GM18870 (cell line): ENCODE results near the gene DSP.

ENCODE experiments used
- ATAC-seq: cut with Tn5 transposase; IDR thresholded peaks from one replicate; pipeline ENCODE4 v1.9.1; 2021; ENCODE audit warnings: moderate library complexity; ENCODE audit not compliant: unreplicated experiment

DSP gene

DNA sequence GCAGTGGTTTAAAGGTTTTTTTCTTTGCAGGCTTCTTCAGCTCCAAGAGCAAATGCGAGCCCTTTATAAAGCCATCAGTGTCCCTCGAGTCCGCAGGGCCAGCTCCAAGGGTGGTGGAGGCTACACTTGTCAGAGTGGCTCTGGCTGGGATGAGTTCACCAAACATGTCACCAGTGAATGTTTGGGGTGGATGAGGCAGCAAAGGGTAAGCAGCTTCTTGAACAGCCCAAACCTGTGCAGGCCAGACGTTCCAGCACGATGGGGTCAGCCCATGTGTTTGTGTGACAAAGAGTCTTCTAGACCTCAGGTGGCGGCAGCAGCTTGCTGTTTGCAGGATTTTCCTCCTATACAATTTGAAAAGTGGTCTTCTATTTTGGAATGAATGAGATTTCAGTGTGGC lies 17.7 kb downstream of the DSP start:
- ATAC-seq, result no peak

DNA sequence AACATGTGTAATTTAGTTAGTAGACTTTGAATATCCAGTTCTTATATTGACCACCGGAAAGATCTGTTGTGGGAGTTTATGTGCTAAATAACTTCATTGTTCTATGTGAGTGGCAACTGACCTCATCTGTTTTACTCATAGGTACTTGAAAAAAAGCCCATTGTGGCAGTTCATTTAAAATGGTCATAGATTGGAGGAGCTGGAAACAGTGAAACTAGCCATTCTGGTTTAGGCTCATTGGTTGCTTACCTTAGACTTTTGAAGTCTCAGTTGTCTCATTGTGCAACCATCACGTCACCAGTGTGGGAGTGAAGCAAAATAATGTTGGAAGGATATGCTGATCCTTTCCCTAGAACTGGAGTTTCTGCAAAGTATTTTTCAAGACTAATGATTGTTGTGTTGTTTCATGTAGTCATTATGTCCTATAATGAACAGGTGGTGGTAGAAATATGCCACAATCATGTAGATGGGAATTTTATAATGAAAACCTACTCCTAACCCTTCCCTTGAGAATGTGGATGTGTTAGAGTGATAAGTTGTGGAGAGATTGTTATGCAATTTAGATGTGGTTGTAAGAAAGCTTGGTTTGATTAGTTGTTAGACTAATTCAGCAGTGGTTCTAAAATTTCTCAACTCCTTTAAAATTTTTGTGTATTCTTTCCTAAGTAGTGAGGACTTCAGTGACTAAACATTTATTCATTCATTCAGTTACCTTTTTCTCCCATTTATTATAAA lies 18.3 kb downstream of the DSP start:
- no peak for ATAC-seq

DNA sequence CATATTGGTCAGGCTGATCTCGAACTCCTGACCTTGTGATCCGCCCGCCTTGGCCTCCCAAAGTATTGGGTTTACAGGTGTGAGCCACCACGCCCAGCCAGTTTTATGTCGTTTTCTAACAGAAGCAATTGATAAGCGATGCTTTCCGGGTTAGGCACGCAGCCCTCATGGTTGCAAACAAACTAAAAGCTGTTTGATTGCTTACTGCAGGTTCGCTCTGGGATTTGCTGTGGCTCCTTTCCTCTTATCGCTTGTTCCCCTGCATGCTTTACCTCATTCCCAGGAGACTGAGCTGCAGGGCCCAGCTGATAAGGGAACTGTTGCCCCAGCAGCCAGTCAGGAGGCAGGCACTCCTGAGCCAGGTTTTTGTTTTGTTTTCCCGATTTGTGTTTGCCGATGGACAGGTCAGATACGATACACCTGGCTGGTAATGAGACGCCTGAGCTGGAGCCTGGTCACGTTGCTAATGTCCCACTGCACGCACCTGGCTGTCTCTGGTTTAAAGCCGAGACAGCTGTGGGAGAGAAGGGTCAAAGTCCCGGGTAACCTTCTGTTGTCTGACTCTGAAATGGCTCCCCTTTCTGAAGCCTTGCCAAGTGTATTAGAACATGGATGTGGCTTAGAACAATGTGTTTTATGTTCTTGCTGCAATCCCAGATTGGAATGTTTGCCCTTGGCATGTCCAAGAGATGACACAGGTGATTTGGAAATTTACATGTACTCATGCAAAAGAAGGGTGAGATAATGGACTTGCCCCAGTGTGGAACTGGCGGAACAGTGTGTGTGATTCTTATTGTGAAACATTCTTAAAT lies 19.9 kb downstream of the DSP start:
- ATAC-seq, result no peak

DNA sequence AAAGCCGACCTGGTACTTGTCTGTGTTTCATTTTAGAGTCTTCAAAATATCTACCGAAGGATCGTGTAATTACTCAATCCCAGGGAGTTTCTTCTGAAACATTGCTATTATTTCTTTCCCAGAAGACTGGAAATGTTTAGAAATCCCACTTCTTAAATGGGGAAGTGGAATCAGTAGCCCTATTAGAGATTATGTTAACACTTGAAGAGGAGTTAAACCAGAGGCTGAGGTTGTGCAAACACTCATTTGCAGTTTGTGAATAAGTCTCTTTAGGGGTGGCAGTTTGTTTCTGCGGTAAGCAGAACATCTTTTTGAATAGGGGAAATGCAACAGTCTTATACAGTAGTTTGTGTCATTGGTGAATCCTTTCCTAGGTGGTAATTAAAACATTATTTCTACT lies 21.3 kb downstream of the DSP start:
- ATAC-seq, result no peak

DNA sequence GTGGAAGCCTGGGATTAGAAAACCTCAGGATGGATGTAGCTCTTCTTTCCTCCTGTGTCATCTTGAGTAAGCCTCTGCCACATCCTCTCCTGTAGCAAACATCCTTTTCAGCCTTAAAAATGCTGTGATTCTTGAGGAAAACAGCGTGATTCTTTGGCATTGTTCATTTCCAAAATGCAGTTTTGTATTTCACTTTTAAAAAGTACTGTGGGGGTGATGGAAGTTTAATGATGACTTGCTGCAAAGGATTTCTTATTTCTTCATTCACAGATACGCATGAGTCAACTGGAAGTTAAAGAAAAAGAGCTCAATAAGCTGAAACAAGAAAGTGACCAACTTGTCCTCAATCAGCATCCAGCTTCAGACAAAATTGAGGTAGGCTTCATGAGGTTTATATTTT lies 24.6 kb downstream of the DSP start:
- no peak for ATAC-seq

DNA sequence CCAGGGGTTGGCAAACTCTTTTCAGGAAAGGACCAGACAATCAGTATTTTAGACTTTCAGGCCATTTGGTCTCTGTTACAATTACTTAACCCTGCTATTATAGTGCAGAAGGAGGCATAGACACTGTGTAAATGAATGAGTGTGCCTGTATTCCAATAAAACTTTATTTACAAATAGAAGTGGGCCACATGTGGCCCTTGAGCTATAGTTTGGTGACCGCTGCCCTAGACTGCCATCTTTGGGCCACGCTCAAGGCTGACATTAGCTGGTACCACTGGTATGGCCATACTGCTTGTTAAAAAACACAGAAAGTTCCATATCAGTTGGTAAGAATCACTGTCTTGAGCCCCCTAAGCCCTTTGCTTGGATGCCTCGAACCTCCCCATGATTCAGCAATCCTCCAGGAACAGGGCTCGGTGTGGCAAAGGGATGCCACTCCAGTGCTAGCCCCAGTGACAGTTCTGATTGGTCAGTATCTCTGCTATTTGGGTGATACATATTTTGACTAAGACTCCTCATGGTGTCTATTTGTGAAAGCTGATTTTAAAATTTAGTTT lies 25.2 kb downstream of the DSP start:
- ATAC-seq, result no peak

DNA sequence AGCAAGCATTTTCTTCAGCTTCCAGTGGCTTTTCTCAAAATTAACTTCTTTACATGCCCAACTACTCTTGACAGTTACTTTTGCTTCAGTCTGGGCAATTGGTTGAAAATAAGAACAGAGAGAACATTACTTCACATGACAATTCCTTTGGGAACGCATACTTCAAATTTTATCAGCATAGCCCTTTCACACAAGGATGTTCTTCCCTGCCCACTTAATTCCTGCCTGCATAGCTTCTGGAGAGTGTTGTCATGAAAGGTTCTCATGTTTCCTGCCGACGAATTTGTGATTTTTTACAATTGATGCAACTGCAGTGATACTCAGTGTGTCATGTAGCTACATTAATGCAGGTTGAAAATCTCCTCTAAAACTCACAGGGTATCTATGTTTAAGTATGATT lies 26.6 kb downstream of the DSP start:
- ATAC-seq, result no peak

DNA sequence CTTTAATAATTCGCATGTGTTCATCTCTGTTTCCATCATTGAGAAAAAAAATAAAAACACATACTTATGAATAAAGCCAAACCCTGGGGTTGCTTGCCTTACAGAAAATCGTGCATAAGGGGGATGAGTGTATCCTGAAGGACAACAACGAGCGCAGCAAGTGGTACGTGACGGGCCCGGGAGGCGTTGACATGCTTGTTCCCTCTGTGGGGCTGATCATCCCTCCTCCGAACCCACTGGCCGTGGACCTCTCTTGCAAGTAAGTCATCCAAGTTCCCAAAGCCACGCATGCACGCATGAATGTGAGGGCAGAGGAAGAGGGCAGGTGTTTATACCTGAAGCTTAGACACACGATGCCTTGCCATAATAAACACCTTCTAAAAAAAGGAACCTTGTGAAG lies 27.6 kb downstream of the DSP start:
- no peak for ATAC-seq

DNA sequence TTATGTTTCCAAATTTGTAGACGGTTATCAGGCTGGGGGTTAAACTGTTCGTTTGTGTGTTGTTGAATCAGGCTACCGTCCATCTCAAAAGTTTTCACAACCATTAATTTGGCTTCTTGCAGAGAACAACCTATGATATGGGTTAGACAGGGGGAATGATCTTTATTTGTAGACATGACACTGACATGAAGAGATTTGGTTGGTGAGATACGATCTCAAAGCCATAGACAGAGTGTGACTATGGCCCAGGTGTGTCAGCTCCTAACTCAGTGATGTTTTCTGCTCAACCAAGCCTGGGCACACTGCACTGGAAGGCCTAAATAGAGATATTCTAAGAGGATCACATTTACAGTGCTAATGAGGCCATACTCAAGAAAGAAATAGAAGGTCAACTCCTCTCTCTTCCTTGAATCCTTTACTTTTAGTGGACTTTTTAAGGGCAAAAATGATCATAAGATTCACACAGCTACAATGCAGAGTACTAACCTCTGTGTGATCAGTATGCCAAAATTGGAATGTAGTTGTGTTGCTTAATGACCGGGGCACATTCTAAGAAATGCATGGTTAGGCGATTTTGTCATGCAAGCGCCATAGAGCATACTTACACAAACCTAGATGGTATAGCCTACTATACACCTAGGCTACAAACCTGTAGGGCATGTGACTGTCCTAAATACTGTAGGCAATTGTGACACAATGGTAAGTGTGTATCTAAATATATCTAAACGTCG lies 30.9 kb downstream of the DSP start:
- ATAC-seq, result no peak

DNA sequence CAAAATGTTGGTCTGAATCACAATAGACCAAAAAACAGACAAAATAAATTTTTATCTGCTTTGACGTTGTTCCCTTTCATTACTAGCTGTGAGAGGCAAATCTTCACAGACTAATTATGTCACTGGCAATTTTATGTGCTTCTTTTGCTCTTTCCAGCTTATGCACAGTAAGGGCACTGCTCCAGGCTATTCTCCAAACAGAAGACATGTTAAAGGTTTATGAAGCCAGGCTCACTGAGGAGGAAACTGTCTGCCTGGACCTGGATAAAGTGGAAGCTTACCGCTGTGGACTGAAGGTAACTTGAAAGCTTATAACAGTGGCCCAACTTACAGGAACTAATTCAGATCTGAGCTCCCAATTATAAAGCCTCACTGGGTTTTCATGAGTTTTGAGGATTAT lies 33.0 kb downstream of the DSP start:
- no peak for ATAC-seq

DNA sequence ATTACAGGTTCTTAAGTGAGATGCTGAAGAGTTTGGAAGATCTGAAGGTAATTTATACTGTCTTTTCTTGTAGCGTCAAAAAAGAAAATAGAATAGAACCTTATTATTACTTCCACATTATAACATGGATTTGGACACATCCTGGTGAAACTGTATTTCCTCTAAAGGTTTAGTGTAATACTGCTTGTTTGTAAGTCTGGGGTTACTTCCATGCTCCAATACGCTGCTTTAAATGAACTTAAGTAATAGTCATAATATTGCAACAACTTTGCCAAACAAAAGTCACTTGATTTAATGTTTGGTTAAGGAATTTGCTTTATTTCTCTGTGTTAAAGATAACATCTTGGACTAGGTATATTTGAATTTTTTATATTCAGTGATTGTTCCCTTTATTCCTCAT lies 37.0 kb downstream of the DSP start:
- no peak for ATAC-seq

DNA sequence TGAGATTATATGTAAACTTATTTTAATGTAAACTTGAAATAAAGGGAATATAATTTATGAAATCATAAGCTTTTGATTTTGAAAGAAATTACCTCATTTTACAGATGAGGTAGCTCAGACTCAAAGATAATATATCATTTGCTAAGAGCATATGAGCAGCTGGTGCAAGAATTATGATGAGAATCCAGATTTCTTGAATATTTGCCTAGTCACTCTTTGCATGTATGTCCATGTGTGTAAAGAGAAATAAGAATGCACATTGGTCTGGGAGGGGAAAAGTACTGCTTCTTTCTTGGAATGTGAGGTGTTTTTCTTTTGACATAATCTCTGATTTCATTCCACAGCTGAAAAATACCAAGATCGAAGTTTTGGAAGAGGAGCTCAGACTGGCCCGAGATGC lies 37.5 kb downstream of the DSP start:
- no peak for ATAC-seq

DNA sequence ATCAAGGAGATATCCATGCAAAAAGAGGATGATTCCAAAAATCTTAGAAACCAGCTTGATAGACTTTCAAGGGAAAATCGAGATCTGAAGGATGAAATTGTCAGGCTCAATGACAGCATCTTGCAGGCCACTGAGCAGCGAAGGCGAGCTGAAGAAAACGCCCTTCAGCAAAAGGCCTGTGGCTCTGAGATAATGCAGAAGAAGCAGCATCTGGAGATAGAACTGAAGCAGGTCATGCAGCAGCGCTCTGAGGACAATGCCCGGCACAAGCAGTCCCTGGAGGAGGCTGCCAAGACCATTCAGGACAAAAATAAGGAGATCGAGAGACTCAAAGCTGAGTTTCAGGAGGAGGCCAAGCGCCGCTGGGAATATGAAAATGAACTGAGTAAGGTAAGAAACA lies 38.4 kb downstream of the DSP start:
- no peak for ATAC-seq

DNA sequence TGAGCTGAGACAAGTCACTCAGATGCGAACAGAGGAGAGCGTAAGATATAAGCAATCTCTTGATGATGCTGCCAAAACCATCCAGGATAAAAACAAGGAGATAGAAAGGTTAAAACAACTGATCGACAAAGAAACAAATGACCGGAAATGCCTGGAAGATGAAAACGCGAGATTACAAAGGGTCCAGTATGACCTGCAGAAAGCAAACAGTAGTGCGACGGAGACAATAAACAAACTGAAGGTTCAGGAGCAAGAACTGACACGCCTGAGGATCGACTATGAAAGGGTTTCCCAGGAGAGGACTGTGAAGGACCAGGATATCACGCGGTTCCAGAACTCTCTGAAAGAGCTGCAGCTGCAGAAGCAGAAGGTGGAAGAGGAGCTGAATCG lies 39.1 kb downstream of the DSP start:
- no peak for ATAC-seq

DNA sequence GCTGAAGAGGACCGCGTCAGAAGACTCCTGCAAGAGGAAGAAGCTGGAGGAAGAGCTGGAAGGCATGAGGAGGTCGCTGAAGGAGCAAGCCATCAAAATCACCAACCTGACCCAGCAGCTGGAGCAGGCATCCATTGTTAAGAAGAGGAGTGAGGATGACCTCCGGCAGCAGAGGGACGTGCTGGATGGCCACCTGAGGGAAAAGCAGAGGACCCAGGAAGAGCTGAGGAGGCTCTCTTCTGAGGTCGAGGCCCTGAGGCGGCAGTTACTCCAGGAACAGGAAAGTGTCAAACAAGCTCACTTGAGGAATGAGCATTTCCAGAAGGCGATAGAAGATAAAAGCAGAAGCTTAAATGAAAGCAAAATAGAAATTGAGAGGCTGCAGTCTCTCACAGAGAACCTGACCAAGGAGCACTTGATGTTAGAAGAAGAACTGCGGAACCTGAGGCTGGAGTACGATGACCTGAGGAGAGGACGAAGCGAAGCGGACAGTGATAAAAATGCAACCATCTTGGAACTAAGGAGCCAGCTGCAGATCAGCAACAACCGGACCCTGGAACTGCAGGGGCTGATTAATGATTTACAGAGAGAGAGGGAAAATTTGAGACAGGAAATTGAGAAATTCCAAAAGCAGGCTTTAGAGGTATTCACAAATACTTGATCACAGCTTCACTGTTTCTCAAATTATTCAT lies 39.6 kb downstream of the DSP start:
- no peak for ATAC-seq

DNA sequence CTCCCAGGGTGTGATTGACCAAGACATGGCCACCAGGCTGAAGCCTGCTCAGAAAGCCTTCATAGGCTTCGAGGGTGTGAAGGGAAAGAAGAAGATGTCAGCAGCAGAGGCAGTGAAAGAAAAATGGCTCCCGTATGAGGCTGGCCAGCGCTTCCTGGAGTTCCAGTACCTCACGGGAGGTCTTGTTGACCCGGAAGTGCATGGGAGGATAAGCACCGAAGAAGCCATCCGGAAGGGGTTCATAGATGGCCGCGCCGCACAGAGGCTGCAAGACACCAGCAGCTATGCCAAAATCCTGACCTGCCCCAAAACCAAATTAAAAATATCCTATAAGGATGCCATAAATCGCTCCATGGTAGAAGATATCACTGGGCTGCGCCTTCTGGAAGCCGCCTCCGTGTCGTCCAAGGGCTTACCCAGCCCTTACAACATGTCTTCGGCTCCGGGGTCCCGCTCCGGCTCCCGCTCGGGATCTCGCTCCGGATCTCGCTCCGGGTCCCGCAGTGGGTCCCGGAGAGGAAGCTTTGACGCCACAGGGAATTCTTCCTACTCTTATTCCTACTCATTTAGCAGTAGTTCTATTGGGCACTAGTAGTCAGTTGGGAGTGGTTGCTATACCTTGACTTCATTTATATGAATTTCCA lies 43.9 kb downstream of the DSP start:
- ATAC-seq, result no peak

DNA sequence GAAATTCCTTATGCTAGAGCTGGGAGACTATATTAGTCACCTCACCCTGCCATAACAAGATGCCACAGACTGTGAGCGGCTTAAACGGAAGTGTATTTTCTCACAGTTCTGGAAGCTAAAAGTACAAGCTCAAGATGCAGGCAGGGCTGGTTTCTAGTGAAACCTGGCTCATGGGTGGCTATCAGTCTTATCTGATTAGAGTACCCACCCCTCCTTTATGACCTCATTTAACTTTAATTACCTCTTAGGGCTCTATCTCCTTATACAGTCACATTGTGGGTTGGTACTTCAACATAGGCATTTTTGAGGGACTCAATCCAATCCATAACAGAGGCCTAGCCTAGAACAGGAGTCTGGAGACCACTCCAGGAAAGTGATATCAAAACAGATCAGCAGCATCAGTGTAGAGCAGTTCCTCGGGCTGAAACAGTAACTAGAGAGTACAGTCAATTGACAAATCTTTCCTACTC lies 46.2 kb downstream of the DSP start:
- ATAC-seq, result no peak

DNA sequence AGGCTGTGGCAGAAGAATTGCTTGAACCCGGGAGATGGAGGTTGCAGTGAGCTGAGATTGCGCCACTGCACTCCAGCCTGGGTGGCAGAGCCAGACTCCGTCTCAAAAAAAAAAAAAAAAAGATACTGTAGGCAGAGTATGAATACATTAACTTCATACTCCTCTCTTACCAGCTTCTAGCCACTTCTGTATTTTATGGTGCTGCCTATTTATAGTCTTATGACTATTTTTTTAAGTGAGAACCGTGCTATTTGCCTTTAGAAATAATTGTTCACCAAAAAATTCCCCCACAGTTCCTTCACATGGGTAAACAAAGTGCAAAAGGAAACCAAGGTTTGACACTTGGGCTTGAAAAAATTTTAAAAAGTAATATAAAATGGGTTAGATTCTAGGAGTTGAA lies 47.0 kb downstream of the DSP start:
- ATAC-seq, result no peak

DNA sequence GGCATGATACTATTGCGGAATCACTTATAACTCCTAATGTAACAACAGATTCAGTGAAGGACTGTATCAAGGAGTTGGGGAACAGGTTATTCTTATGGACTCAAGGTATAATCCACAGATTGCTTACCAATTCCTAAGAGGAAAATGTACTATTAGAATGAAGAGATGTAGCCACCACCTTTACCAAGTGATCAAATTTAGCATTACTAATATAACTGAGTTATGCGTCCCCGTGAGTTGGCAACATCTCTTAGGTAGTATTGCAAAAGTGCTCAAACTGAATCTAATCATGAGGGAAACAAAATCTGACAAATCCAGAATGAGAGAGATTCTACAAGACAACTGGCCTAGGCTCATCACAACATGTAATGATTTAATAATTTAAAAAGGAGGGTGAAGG lies 47.8 kb downstream of the DSP start:
- no peak for ATAC-seq
